Measurements from ENCODE around the gene BEST1.

Gene BEST1

DNA sequence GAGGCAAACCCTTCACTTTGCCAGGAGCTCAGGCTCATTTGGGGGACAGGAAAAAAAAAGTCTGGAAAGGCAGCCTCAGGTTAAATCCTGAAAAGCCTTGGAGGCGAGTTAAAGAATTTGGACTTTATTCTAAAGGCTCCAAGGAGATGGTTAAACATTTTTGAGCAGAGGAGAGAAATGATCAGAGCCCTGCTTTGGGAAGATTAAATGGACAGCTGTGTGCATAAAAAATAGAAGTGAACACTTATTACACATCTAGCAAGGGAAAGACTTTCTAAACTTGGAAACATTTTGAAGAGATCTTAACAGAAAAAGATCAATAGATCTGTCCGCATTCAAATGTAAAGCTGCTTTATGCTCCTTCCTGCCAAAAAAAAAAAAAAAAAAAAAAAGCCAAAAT is 24.4 kb upstream of the BEST1 start:
- Histone ChIP-seq H3K36me3 (ENCODE audit: insufficient read depth, low read length) (no peaks in the 10 kb centered on the region), H3K9me2 (ENCODE audit: low read depth, low read length) (no peaks in the 10 kb centered on the region), H3K27me3 (ENCODE audit: insufficient read depth, low read length) (no peaks in the 10 kb centered on the region; the same call in 1 of the 2 replicates), H2AFZ (ENCODE audit: low read length) (no peak overlapping the region), H3K4me2 (ENCODE audit: low read length) (no peak overlapping the region), H3K27ac (ENCODE audit: low read depth, low read length, poor library complexity, severe bottlenecking) (no peak overlapping the region), H3K9ac (ENCODE audit: low read length) (no peak overlapping the region), H3K9me3 (ENCODE audit: low read length) (no peaks in the 10 kb centered on the region), H3K79me2 (ENCODE audit: insufficient read depth, low read length) (no peaks in the 10 kb centered on the region), H4K20me1 (ENCODE audit: insufficient read depth, low read length) (no peaks in the 10 kb centered on the region), H3K4me3 (ENCODE audit: low read depth, low read length, poor library complexity, severe bottlenecking) (no peak overlapping the region), H3F3A (ENCODE audit: insufficient read depth, low read length) (no peaks in the 10 kb centered on the region), H3K4me1 (ENCODE audit: insufficient read depth, low read length, severe bottlenecking) (no peaks in the 10 kb centered on the region)
- TF ChIP-seq, protein P1, sequence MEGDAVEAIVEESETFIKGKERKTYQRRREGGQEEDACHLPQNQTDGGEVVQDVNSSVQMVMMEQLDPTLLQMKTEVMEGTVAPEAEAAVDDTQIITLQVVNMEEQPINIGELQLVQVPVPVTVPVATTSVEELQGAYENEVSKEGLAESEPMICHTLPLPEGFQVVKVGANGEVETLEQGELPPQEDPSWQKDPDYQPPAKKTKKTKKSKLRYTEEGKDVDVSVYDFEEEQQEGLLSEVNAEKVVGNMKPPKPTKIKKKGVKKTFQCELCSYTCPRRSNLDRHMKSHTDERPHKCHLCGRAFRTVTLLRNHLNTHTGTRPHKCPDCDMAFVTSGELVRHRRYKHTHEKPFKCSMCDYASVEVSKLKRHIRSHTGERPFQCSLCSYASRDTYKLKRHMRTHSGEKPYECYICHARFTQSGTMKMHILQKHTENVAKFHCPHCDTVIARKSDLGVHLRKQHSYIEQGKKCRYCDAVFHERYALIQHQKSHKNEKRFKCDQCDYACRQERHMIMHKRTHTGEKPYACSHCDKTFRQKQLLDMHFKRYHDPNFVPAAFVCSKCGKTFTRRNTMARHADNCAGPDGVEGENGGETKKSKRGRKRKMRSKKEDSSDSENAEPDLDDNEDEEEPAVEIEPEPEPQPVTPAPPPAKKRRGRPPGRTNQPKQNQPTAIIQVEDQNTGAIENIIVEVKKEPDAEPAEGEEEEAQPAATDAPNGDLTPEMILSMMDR (IDR thresholded peaks at IDR 0.05; ENCODE audit: low read length), result no peak
- TF ChIP-seq EZH2 (IDR thresholded peaks at IDR 0.05; ENCODE audit: borderline replicate concordance, low read length), result no peak

DNA sequence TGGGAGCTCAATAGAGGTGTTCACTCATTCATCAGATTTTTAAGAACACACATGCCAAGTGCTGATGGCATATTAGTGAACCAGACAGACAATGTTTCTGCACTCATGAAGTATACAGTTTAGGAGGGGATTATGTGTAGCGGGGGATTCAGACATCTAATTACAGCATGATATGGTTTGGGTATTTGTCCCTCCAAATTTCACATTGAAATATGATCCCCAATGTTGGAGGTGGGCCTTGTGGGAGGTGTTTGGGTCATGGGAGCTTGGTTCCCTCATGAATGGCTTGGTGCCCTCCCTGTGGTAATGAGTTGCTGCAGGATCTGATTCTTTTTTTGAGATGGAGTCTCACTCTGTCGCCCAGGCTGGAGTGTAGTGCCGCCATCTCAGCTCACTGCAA is 23.9 kb upstream of the BEST1 start:
- Histone ChIP-seq H4K20me1 (ENCODE audit: insufficient read depth, low read length) (no peaks in the 10 kb centered on the region), H3K4me1 (ENCODE audit: insufficient read depth, low read length, severe bottlenecking) (no peaks in the 10 kb centered on the region), H3K9ac (ENCODE audit: low read length) (no peak overlapping the region), H3K4me3 (ENCODE audit: low read depth, low read length, poor library complexity, severe bottlenecking) (no peak overlapping the region), H3K79me2 (ENCODE audit: insufficient read depth, low read length) (no peaks in the 10 kb centered on the region), H3K36me3 (ENCODE audit: insufficient read depth, low read length) (no peaks in the 10 kb centered on the region), H3F3A (ENCODE audit: insufficient read depth, low read length) (no peaks in the 10 kb centered on the region), H3K27me3 (ENCODE audit: insufficient read depth, low read length) (no peaks in the 10 kb centered on the region; the same call in 1 of the 2 replicates), H3K27ac (ENCODE audit: low read depth, low read length, poor library complexity, severe bottlenecking) (no peak overlapping the region), H3K9me3 (ENCODE audit: low read length) (no peaks in the 10 kb centered on the region), H3K9me2 (ENCODE audit: low read depth, low read length) (no peaks in the 10 kb centered on the region), H3K4me2 (ENCODE audit: low read length) (no peak overlapping the region), H2AFZ (ENCODE audit: low read length) (no peak overlapping the region)
- TF ChIP-seq, protein P1 (IDR thresholded peaks at IDR 0.05; ENCODE audit: low read length), result no peak
- no peak for TF ChIP-seq EZH2 (IDR thresholded peaks at IDR 0.05; ENCODE audit: borderline replicate concordance, low read length)

DNA sequence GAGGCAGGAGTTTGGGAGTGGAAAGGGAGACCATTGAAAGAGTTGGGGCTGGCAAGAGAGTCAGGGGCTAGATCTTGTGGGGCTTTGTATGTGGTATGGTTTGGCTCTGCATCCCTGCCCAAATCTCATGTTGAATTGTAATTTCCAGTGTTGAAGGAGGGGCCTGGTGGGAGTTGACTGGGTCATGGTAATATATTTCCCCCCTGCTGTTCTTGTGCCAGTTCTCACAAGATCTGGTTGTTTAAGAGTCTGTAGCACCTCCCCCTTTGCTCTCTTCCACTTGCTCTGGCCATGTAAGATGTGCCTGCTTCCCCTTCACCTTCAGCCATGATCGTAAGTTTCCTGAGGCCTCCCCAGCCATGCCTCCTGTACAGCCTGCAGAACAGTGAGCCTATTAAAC is 22.6 kb upstream of the BEST1 start:
- Histone ChIP-seq H3K27me3 (ENCODE audit: insufficient read depth, low read length) (no peaks in the 10 kb centered on the region; the same call in 1 of the 2 replicates), H3K79me2 (ENCODE audit: insufficient read depth, low read length) (no peaks in the 10 kb centered on the region), H4K20me1 (ENCODE audit: insufficient read depth, low read length) (no peaks in the 10 kb centered on the region), H3K9me3 (ENCODE audit: low read length) (no peaks in the 10 kb centered on the region), H2AFZ (ENCODE audit: low read length) (no peak overlapping the region), H3K4me2 (ENCODE audit: low read length) (no peak overlapping the region), H3K4me1 (ENCODE audit: insufficient read depth, low read length, severe bottlenecking) (no peaks in the 10 kb centered on the region), H3K27ac (ENCODE audit: low read depth, low read length, poor library complexity, severe bottlenecking) (no peak overlapping the region), H3K4me3 (ENCODE audit: low read depth, low read length, poor library complexity, severe bottlenecking) (no peak overlapping the region), H3K9ac (ENCODE audit: low read length) (no peak overlapping the region), H3K9me2 (ENCODE audit: low read depth, low read length) (no peaks in the 10 kb centered on the region), H3K36me3 (ENCODE audit: insufficient read depth, low read length) (no peaks in the 10 kb centered on the region), H3F3A (ENCODE audit: insufficient read depth, low read length) (no peaks in the 10 kb centered on the region)
- TF ChIP-seq, protein P1 (IDR thresholded peaks at IDR 0.05; ENCODE audit: low read length), result no peak
- TF ChIP-seq EZH2 (IDR thresholded peaks at IDR 0.05; ENCODE audit: borderline replicate concordance, low read length), result no peak

All from OCI-LY1 (cell line).